Measurements from ENCODE around the gene RABGAP1L.
"Not testable (repeated sequence)": the region's sequence is repeated elsewhere in the genome, so short reads cannot be mapped to it uniquely, and the experiment has no call there.

RABGAP1L gene

DNA sequence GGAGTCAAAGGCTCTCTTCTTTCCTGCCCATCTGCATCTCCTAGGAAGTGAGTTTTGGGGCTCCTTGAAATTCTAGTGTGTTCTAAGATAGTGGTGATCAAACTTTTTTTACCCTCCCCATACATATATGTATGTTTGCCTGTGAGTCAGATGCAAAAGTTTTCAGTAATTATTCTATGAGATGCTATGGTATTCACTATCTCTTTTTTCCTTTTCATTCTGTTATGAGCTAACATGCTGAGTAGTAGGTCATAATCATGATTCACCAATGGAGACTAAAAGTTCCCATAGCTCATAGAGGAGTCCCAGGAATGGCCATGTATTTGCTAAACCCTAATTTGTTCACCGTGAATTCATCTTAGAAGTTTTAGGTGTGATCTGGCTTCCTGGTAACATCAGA, 424.0 kb downstream of the RABGAP1L start:
- TF ChIP-seq, protein P1, sequence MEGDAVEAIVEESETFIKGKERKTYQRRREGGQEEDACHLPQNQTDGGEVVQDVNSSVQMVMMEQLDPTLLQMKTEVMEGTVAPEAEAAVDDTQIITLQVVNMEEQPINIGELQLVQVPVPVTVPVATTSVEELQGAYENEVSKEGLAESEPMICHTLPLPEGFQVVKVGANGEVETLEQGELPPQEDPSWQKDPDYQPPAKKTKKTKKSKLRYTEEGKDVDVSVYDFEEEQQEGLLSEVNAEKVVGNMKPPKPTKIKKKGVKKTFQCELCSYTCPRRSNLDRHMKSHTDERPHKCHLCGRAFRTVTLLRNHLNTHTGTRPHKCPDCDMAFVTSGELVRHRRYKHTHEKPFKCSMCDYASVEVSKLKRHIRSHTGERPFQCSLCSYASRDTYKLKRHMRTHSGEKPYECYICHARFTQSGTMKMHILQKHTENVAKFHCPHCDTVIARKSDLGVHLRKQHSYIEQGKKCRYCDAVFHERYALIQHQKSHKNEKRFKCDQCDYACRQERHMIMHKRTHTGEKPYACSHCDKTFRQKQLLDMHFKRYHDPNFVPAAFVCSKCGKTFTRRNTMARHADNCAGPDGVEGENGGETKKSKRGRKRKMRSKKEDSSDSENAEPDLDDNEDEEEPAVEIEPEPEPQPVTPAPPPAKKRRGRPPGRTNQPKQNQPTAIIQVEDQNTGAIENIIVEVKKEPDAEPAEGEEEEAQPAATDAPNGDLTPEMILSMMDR (IDR thresholded peaks at IDR 0.05; ENCODE audit: low read depth, low read length): no peak
- H3K4me3 ChIP-seq (ENCODE audit: low read depth, low read length): no peak overlapping the region

GRCh38 chr1:174584071-174584470, 424.8 kb downstream of the RABGAP1L start:
- no peak overlapping the region for H3K4me3 ChIP-seq (ENCODE audit: low read depth, low read length)
- TF ChIP-seq, protein P1 (IDR thresholded peaks at IDR 0.05; ENCODE audit: low read depth, low read length): no peak

- not testable (repeated sequence) for H3K4me3 ChIP-seq (ENCODE audit: low read depth, low read length)
Observed at GRCh38 chr1:174588618-174589017, 429.3 kb downstream of the RABGAP1L start.

GRCh38 chr1:174605198-174605597, 445.9 kb downstream of the RABGAP1L start:
- TF ChIP-seq, protein P1 (IDR thresholded peaks at IDR 0.05; ENCODE audit: low read depth, low read length): no peak
- no peak overlapping the region for H3K4me3 ChIP-seq (ENCODE audit: low read depth, low read length)

- TF ChIP-seq, protein P1 (IDR thresholded peaks at IDR 0.05; ENCODE audit: low read depth, low read length): no peak
- no peak overlapping the region for H3K4me3 ChIP-seq (ENCODE audit: low read depth, low read length)
Observed at GRCh38 chr1:174606471-174606870, 447.2 kb downstream of the RABGAP1L start.

DNA sequence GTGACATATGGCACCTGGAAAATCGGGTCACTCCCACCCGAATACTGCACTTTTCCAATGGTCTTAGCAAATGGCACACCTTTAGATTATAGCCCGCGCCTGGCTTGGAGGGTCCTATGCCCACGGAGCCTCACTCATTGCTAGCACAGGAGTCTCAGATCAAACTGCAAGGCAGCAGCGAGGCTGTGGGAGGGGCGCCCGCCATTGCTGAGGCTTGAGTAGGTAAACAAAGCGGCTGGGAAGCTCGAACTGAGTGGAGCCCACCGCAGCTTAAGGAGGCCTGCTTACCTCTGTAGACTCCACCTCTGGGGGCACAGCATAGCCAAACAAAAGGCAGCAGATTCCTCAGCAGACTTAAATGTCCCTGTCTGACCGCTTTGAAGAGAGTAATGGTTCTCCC, 458.6 kb downstream of the RABGAP1L start:
- H3K4me3 ChIP-seq (ENCODE audit: low read depth, low read length): not testable (repeated sequence)

DNA sequence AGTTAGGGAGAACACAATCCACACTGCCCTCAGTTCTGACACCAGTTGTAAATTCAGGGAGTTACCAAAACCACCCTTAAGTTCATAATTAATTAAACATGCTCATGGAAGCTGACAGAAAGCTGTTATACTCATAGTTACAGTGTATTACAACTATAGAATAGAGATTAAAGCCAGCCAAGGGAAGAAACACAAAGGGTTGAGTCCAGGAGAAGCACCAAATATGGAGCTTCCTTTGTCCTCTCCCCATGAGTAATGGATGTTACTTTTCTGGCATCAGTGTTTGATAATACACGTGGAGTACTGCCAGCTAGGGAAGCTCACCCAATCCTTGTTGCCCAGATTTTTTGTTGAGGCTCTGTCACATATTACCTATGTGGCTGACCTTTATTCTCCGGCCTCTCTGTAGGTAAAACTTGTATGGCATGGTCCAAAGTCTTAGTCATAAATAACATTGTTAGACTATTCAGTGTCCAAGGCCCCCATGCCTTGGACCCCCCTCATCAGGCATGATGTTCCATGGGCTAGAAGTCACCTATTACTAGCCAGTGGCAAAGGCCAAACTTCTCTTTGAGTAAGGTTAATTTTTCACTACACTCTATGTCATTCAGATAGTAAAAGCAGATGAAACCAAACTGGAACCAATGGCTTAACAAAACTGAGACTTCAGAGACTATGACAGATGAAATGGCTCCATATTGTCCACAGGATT, 464.2 kb downstream of the RABGAP1L start:
- no peak overlapping the region for H3K4me3 ChIP-seq (ENCODE audit: low read depth, low read length)
- TF ChIP-seq, protein P1 (IDR thresholded peaks at IDR 0.05; ENCODE audit: low read depth, low read length): no peak

DNA sequence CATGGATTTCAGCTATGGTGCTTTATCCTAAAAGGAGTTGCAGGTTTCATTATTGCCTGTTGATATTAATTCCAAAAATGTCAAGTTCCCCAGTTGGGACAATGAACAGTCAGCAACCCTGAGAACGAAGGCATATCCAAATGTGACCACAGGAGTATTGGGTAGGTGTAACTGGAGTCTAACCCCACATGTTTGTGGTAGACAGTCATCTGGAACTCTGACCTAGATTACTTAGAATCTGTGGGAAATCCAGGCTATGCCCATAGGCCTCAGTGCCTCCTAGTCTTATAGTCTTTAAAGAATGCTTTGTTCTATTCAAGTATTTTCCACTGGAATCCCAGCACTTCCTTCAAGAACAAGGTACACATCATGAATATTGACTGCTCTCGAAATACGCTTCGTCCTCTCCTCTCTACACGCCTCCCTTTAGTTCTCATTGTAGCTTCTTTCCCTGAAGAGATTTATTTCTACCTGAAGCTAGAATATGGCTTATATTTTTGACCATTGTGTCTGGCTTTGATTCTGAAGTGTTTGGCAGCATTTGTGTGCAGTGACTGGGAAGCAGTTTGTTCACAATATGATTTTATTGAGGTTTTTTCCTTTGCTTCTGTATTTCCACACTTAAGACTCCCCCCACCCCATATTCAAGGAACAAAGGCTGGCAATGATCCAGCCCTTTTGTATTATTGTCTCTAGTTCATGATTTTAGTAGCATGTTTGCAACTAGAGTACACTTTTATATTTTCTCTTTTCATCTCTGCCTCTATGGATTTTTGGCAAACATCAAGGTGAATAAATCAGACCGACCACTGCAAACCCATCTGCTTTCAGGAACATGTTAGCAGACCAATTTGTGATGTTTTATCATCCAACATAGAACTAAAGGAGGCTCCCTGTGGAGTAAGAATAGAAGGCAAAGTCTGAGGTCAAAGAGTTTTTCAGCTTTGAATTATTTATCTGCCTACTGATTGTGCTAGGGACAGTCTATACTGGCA, 467.0 kb downstream of the RABGAP1L start:
- H3K4me3 ChIP-seq (ENCODE audit: low read depth, low read length): no peak overlapping the region
- TF ChIP-seq, protein P1 (IDR thresholded peaks at IDR 0.05; ENCODE audit: low read depth, low read length): no peak

Data from WI38 (cell line).